ENCODE data around the gene PCYOX1L. TPM values are rescaled to one million over a fixed set of nuclear protein-coding genes. Genes with fewer than 3 reads are reported as not detected.

Gene PCYOX1L
- total RNA-seq, 1 experiment from 2014 or later = 7.0 TPM

GRCh38 chr5:149333711-149334443, 24.0 kb upstream of the PCYOX1L start:
- in situ Hi-C loops (cut with HindIII; ENCODE audit: low pct_unique_long_range_greater_than_20kb, low sequenced_read_pairs) (no loop called here), intact Hi-C loops (cut with micrococcal nuclease; ENCODE audit: unreplicated experiment) (no loop called here)
- no peaks in the 10 kb centered on the region for H3K27me3 ChIP-seq (ENCODE audit: control insufficient read depth, insufficient read depth, low read length)
- no peak overlapping the region for H3K4me3 ChIP-seq (ENCODE audit: low read depth in 2 of 2, low read length in 2 of 2)
- H3K4me1 ChIP-seq (ENCODE audit: control insufficient read depth, insufficient read depth, low read length) = no peaks in the 10 kb centered on the region
- no peak overlapping the region for H3K27ac ChIP-seq (ENCODE audit: low read length)
- BruUV-seq (replicated peaks) = no TSS peak
- ChIA-PET CTCF (no interaction called here), POLR2A (no interaction called here)
- no peak for ATAC-seq
- TF ChIP-seq, protein P1, sequence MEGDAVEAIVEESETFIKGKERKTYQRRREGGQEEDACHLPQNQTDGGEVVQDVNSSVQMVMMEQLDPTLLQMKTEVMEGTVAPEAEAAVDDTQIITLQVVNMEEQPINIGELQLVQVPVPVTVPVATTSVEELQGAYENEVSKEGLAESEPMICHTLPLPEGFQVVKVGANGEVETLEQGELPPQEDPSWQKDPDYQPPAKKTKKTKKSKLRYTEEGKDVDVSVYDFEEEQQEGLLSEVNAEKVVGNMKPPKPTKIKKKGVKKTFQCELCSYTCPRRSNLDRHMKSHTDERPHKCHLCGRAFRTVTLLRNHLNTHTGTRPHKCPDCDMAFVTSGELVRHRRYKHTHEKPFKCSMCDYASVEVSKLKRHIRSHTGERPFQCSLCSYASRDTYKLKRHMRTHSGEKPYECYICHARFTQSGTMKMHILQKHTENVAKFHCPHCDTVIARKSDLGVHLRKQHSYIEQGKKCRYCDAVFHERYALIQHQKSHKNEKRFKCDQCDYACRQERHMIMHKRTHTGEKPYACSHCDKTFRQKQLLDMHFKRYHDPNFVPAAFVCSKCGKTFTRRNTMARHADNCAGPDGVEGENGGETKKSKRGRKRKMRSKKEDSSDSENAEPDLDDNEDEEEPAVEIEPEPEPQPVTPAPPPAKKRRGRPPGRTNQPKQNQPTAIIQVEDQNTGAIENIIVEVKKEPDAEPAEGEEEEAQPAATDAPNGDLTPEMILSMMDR (IDR thresholded peaks at IDR 0.05) = no peak
- TF ChIP-seq SIN3A (IDR thresholded peaks at IDR 0.05; ENCODE audit: borderline replicate concordance, insufficient read depth, low read depth, low read length) (no peak), POLR2AphosphoS5 (IDR thresholded peaks at IDR 0.05; ENCODE audit: low read depth, low read length) (no peak), TCF7L2 (IDR thresholded peaks at IDR 0.05; ENCODE audit: low read depth, low read length) (no peak)
- TF ChIP-seq, protein P2, sequence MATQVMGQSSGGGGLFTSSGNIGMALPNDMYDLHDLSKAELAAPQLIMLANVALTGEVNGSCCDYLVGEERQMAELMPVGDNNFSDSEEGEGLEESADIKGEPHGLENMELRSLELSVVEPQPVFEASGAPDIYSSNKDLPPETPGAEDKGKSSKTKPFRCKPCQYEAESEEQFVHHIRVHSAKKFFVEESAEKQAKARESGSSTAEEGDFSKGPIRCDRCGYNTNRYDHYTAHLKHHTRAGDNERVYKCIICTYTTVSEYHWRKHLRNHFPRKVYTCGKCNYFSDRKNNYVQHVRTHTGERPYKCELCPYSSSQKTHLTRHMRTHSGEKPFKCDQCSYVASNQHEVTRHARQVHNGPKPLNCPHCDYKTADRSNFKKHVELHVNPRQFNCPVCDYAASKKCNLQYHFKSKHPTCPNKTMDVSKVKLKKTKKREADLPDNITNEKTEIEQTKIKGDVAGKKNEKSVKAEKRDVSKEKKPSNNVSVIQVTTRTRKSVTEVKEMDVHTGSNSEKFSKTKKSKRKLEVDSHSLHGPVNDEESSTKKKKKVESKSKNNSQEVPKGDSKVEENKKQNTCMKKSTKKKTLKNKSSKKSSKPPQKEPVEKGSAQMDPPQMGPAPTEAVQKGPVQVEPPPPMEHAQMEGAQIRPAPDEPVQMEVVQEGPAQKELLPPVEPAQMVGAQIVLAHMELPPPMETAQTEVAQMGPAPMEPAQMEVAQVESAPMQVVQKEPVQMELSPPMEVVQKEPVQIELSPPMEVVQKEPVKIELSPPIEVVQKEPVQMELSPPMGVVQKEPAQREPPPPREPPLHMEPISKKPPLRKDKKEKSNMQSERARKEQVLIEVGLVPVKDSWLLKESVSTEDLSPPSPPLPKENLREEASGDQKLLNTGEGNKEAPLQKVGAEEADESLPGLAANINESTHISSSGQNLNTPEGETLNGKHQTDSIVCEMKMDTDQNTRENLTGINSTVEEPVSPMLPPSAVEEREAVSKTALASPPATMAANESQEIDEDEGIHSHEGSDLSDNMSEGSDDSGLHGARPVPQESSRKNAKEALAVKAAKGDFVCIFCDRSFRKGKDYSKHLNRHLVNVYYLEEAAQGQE (IDR thresholded peaks at IDR 0.05; ENCODE audit: insufficient read depth in 1 of 2, low read depth in 2 of 2, low read length in 1 of 2) = no peak
- H3K36me3 ChIP-seq (ENCODE audit: control insufficient read depth, insufficient read depth, low read length) = no peaks in the 10 kb centered on the region
- DNase-seq (ENCODE audit: low read depth, low spot score) = no peak
- H3K9me3 ChIP-seq (ENCODE audit: control insufficient read depth, insufficient read depth, low read depth, low read length) = no peaks in the 10 kb centered on the region

DNA sequence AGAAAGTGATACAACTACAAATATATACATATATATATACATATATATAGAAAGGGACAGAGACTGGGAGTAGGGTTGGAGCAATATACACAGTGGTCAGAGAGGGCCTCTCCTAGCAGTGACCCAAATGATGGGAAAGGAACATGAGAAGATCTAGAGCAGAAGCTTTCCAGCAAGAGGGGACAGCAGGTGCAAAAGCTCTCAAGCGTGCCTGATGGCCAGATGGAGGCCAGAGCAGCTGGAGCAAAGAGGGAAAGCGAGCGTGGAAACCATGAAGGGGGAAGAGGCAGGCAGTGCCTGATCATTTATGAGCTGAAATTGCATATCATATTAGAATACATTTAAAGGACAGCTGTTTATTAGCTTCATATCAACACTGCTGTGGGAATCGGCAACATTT, 20.1 kb upstream of the PCYOX1L start:
- ATAC-seq (no peak), DNase-seq (ENCODE audit: low read depth, low spot score) (no peak)
- Histone ChIP-seq H3K4me1 (ENCODE audit: control insufficient read depth, insufficient read depth, low read length) (no peaks in the 10 kb centered on the region), H3K9me3 (ENCODE audit: control insufficient read depth, insufficient read depth, low read depth, low read length) (no peaks in the 10 kb centered on the region), H3K36me3 (ENCODE audit: control insufficient read depth, insufficient read depth, low read length) (no peaks in the 10 kb centered on the region), H3K4me3 (ENCODE audit: low read depth in 2 of 2, low read length in 2 of 2) (no peak overlapping the region), H3K27ac (ENCODE audit: low read length) (no peak overlapping the region), H3K27me3 (ENCODE audit: control insufficient read depth, insufficient read depth, low read length) (no peaks in the 10 kb centered on the region)
- in situ Hi-C loops (cut with HindIII; ENCODE audit: low pct_unique_long_range_greater_than_20kb, low sequenced_read_pairs) (no loop called here), intact Hi-C loops (cut with micrococcal nuclease; ENCODE audit: unreplicated experiment) (no loop called here)
- TF ChIP-seq, protein P1 (IDR thresholded peaks at IDR 0.05) = no peak
- TF ChIP-seq POLR2AphosphoS5 (IDR thresholded peaks at IDR 0.05; ENCODE audit: low read depth, low read length) = no peak
- TF ChIP-seq TCF7L2 (IDR thresholded peaks at IDR 0.05; ENCODE audit: low read depth, low read length) = no peak
- no peak for TF ChIP-seq SIN3A (IDR thresholded peaks at IDR 0.05; ENCODE audit: borderline replicate concordance, insufficient read depth, low read depth, low read length)
- TF ChIP-seq, protein P2 (IDR thresholded peaks at IDR 0.05; ENCODE audit: insufficient read depth in 1 of 2, low read depth in 2 of 2, low read length in 1 of 2) = no peak
- POLR2A ChIA-PET = no interaction called here
- no TSS peak for BruUV-seq (replicated peaks)
- CTCF ChIA-PET = no interaction called here
